ENCODE measurements around the gene SLC16A10. TPM values are rescaled to one million over a fixed set of nuclear protein-coding genes. Genes with fewer than 3 reads are reported as not detected.

The SLC16A10 gene
- total and polyA plus RNA-seq, 2 of the 8 experiments (the other 6 are each of a cell fraction or from before 2014, with no cell fraction given) = 18.6 to 23.2 TPM

DNA sequence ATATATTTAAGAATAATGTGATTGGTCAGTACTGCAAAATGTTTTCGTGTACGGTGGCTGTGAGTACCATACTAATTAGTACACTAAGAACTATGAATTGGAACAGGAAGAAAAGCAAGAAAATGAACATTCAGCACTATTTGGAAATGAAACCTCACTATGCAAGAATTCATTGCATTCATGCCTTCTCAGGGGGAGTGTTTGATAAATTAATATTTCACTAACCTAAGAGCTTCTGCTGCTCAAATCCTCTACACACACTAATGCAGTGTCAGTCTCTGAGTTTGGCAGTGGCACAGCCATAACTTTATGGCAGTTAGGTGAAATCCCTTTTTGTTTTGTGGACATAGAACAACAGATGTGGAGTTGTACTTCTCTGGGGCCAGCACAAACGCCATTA is 60.1 kb downstream of the SLC16A10 start (continued):
- no peak for TF ChIP-seq KDM4A (IDR thresholded peaks at IDR 0.05; ENCODE audit: low read depth, low read length, severe bottlenecking)
- TF ChIP-seq NANOG (IDR thresholded peaks at IDR 0.05; ENCODE audit: insufficient read depth, low read depth, low read length, poor library complexity, severe bottlenecking) = no peak
- TF ChIP-seq EGR1 (IDR thresholded peaks at IDR 0.05; ENCODE audit: borderline replicate concordance, low read depth, low read length) = no peak
